ENCODE measurements around the gene RIC1. TPM values are rescaled to one million over a fixed set of nuclear protein-coding genes. Genes with fewer than 3 reads are reported as not detected.

RIC1 gene
- total RNA-seq, 2 donors from 2014 or later: 18.0 to 49.8 TPM

DNA sequence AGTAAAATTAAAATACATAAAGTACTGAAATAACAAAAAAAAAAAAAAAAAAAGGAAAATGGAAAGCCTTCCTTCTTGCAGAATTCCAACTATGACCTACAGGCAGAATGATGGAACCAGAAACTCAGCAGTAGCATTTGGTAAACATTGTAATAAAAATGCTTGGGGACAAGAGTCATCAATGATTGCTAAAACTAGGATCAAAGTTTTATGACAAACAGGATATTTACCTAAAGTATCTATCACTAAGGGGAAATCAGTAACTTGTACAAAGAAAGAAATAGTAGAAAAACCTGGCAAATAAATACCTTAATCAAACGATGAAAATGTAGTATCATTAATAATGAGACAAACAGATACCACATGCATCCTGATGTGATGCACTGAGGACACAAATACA lies 186.6 kb downstream of the RIC1 start:
- intact Hi-C loops (cut with DNase I): no loop called here
- Histone ChIP-seq H3K9me3 (no peaks in the 10 kb centered on the region), H3K4me3 (no peak overlapping the region), H3K27me3 (replicated peaks; ENCODE audit: insufficient read depth) (no peaks in the 10 kb centered on the region), H3K36me3 (no peaks in the 10 kb centered on the region), H3K4me1 (replicated peaks) (no peaks in the 10 kb centered on the region), H3K27ac (no peak overlapping the region)
- TF ChIP-seq POLR2A (IDR thresholded peaks at IDR 0.05): no peak
- no peak for TF ChIP-seq POLR2AphosphoS5 (IDR thresholded peaks at IDR 0.05)
- no peak for TF ChIP-seq CTCF (IDR thresholded peaks at IDR 0.05)
- 63% methylated on average over 1 of the region's 1 CpG for WGBS
- DNase-seq (ENCODE audit: low spot score): no peak

DNA sequence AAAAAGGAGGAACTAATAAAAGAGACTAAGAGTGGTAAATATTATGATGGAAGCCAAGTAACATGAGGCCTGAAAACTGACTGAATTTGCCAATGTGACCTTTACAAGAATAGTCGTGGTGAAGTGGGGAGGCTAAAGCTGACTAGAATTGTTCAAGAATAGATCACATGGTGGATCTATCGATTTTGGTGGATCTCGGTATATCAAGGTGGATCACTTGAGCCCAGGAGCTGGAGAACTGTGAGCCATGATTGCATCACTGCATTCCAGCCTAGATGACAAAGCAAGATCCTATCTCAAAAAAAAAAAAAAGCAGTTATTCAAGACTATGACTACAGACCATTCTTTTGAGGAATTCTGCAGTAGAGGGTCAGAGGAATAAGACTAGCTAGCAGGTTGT lies 189.0 kb downstream of the RIC1 start:
- intact Hi-C loops (cut with DNase I): no loop called here
- H3K27ac ChIP-seq: no peak overlapping the region
- no peak overlapping the region for H3K4me3 ChIP-seq
- H3K36me3 ChIP-seq: no peaks in the 10 kb centered on the region
- TF ChIP-seq CTCF (IDR thresholded peaks at IDR 0.05) (no peak), POLR2A (IDR thresholded peaks at IDR 0.05) (no peak), POLR2AphosphoS5 (IDR thresholded peaks at IDR 0.05) (no peak)
- no peaks in the 10 kb centered on the region for H3K27me3 ChIP-seq (replicated peaks; ENCODE audit: insufficient read depth)
- WGBS: 89% methylated on average over 3 of the region's 3 CpGs
- no peaks in the 10 kb centered on the region for H3K4me1 ChIP-seq (replicated peaks)
- no peaks in the 10 kb centered on the region for H3K9me3 ChIP-seq
- DNase-seq (ENCODE audit: low spot score): no peak

DNA sequence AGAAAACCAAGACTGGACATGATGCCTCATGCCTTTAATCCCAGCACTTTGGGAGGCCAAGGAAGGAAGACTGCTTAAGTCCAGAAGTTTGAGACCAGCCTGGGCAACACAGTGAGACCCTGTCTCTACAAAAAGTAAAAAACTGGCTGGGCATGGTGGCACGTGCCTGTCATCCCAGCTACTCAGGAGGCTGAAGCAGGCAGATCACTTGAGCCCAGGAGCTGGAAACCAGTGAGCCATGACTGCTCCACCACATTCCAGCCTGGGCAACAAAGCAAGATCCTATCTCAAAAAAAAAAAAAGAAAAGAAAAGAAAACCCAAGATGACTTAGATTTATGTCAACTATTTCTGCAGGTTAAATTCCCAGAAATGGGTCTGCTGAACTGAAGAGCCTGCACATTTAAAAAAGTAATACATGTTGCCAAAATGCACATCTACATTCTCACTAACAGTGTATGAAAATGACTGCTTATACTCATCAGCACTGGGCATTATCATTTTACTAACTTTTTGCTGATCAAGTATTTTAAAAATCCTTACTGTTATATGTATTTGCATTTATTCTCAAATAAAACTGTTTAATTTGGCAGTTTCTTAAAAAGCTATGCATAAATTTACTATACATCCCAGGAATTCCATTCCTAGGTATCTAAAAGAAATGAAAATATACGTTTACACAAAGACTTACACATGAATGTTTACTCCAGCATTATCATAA lies 189.7 kb downstream of the RIC1 start:
- Histone ChIP-seq H3K4me1 (replicated peaks) (no peaks in the 10 kb centered on the region), H3K9me3 (no peaks in the 10 kb centered on the region), H3K36me3 (no peaks in the 10 kb centered on the region), H3K27ac (no peak overlapping the region), H3K27me3 (replicated peaks; ENCODE audit: insufficient read depth) (no peaks in the 10 kb centered on the region), H3K4me3 (no peak overlapping the region)
- DNase-seq (ENCODE audit: low spot score): no peak
- TF ChIP-seq POLR2AphosphoS5 (IDR thresholded peaks at IDR 0.05): no peak
- WGBS: 72% methylated on average over 2 of the region's 2 CpGs
- intact Hi-C loops (cut with DNase I): no loop called here

DNA sequence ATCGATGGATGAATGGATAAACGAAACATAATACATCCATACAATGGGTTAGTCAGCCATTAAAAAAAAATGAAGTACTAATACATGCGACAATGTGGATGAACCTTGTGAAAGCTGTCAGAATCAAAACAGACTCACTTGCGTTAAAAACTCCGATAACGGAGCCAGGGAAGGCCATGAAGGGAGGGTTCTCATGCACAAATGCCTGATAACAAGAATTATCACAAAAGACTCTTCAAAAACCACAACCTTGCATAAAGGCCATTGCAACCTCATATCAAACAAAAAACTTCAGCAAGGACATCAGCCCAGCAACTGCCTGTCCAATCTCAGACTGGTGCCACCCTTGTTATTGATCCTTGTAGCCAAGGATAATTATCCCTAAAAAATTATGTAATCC lies 190.3 kb downstream of the RIC1 start:
- intact Hi-C loops (cut with DNase I): no loop called here
- WGBS: 82% methylated on average over 6 of the region's 6 CpGs
- no peak overlapping the region for H3K27ac ChIP-seq

GRCh38 chr9:5820425-5820824 lies 191.5 kb downstream of the RIC1 start:
- no peaks in the 10 kb centered on the region for H3K4me1 ChIP-seq (replicated peaks)
- intact Hi-C loops (cut with DNase I): no loop called here
- no peak for DNase-seq (ENCODE audit: low spot score)
- 81% methylated on average over 1 of the region's 1 CpG for WGBS
- H3K36me3 ChIP-seq: no peaks in the 10 kb centered on the region
- no peaks in the 10 kb centered on the region for H3K27me3 ChIP-seq (replicated peaks; ENCODE audit: insufficient read depth)
- H3K9me3 ChIP-seq: no peaks in the 10 kb centered on the region
- no peak overlapping the region for H3K27ac ChIP-seq
- TF ChIP-seq POLR2A (IDR thresholded peaks at IDR 0.05) (no peak), POLR2AphosphoS5 (IDR thresholded peaks at IDR 0.05) (no peak), CTCF (IDR thresholded peaks at IDR 0.05) (no peak)
- H3K4me3 ChIP-seq: no peak overlapping the region

More for the DNA sequence above, 190.3 kb downstream of the RIC1 start:
- H3K4me3 ChIP-seq: no peak overlapping the region
- H3K36me3 ChIP-seq: no peaks in the 10 kb centered on the region
- H3K4me1 ChIP-seq (replicated peaks): no peaks in the 10 kb centered on the region
- no peak for TF ChIP-seq POLR2A (IDR thresholded peaks at IDR 0.05)
- no peak for TF ChIP-seq POLR2AphosphoS5 (IDR thresholded peaks at IDR 0.05)
- no peaks in the 10 kb centered on the region for H3K9me3 ChIP-seq
- DNase-seq (ENCODE audit: low spot score): no peak
- no peaks in the 10 kb centered on the region for H3K27me3 ChIP-seq (replicated peaks; ENCODE audit: insufficient read depth)

DNA sequence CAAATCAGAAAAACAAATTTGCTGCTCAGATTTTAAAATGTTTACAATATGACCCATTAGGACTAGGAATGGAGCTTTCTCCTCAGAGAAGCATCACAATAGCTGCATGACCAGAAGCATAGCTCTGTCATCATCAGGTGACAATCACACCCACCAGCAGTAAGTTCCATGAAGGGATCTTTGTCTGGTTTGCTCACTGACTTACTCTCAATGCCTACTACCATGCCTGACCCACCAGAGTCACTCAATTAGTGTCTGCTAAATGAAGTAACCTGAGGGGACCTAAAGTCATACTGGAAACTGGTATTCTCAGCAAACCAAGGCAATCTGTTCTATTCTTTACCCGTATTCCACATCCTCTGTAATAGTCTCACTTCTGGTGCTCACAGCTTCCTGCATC lies 196.3 kb downstream of the RIC1 start:
- no peak overlapping the region for H3K27ac ChIP-seq
- H3K27me3 ChIP-seq (replicated peaks; ENCODE audit: insufficient read depth): no peaks in the 10 kb centered on the region
- 79% methylated on average over 1 of the region's 1 CpG for WGBS
- no peaks in the 10 kb centered on the region for H3K36me3 ChIP-seq
- intact Hi-C loops (cut with DNase I): no loop called here
- H3K4me1 ChIP-seq (replicated peaks): no peaks in the 10 kb centered on the region
- DNase-seq (ENCODE audit: low spot score): no peak
- H3K9me3 ChIP-seq: no peaks in the 10 kb centered on the region
- TF ChIP-seq POLR2AphosphoS5 (IDR thresholded peaks at IDR 0.05) (no peak), POLR2A (IDR thresholded peaks at IDR 0.05) (no peak), CTCF (IDR thresholded peaks at IDR 0.05) (no peak)
- H3K4me3 ChIP-seq: no peak overlapping the region

Data from prostate gland (tissue), 2 donors.